Skeletal muscle cell (primary cell): Measurements from ENCODE around the gene MAP2K6.
"Not testable (repeated sequence)": the region's sequence is repeated elsewhere in the genome, so short reads cannot be mapped to it uniquely, and the experiment has no call there.

ENCODE experiments used
- DNase-seq: peaks from one replicate; pipeline ENCODE4 v3.0.0-alpha.2; 2010; ENCODE audit warnings: low read depth
- H3K4me3 ChIP-seq: 2 replicates; pipeline ENCODE4 v1.5.1; 2011; ENCODE audit warnings: low read depth, mild to moderate bottlenecking, control low read depth, low read length, moderate library complexity

The MAP2K6 gene

GRCh38 chr17:69479756-69480155 is 65.3 kb downstream of the MAP2K6 start:
- DNase-seq, H3K4me3 ChIP-seq: not testable (repeated sequence)

DNA sequence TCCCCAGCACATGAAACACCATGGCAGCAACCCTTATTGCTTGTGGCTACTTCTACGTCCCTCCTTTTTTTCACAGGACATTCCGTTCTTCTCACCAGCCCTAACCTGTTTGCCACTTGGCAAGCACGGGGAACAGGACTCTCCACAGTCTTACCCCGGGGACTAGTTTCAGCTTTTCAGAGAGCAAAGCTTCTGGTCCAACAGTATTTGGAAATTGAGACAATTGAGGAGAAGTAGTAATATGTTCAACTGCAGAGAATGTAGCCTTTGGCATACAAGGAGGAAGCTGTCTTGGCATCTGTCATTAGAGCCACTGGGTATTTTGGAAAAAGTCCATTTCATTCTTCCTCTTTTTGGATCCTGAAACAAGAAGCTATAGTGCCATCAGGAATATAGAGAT is 65.7 kb downstream of the MAP2K6 start:
- DNase-seq = peak; percentile 43
- H3K4me3 ChIP-seq = no peak overlapping the region

DNA sequence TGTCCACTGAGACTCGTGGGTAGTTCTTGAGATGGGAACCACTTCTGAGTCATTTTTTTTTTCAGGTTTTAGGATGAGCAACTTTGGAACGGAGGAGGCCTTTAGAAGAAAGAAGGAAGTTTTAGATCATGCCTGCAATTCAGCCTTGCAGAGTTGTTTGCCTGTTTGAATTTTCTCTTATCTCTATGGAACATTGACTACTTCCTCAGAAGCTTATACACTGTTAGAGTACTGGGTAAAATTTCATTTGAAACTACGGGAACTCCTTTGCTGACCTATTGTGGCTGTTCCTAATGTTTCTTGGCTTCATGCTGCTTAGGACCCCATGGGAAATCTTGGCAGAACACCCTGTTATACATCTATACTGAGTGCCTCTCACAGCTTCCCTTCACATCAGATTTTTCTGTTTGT is 70.8 kb downstream of the MAP2K6 start:
- peak; percentile 54 for DNase-seq
- H3K4me3 ChIP-seq = peak overlapping the region; percentile 14

- no peak overlapping the region for H3K4me3 ChIP-seq
Observed at GRCh38 chr17:69485901-69486643, 71.6 kb downstream of the MAP2K6 start.

GRCh38 chr17:69486779-69487637 is 72.5 kb downstream of the MAP2K6 start:
- H3K4me3 ChIP-seq = no peak overlapping the region
- no peak for DNase-seq

More at GRCh38 chr17:69485901-69486643, 71.6 kb downstream of the MAP2K6 start:
- DNase-seq = no peak

DNA sequence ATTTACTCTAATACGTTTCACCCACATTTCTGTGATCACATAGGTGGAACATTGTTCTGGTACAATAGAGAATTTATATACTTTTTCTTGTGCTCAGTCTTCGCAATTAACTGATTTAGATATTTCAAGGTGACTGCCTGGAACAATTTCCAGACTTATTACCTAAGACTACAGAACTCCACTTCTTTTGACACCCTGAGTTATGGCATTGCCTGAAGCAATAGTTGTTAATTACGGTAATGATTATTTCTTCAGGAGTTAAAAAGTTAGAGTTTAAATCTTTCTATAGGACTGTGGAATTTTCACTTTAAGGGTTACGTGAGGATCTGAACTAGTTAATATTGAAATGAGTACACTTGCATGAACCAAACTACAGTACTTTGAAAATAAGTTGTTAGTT is 74.8 kb downstream of the MAP2K6 start:
- H3K4me3 ChIP-seq = no peak overlapping the region
- no peak for DNase-seq

- no peak overlapping the region for H3K4me3 ChIP-seq
- peak; percentile 52 for DNase-seq
Observed at GRCh38 chr17:69492410-69493071, 78.0 kb downstream of the MAP2K6 start.

DNA sequence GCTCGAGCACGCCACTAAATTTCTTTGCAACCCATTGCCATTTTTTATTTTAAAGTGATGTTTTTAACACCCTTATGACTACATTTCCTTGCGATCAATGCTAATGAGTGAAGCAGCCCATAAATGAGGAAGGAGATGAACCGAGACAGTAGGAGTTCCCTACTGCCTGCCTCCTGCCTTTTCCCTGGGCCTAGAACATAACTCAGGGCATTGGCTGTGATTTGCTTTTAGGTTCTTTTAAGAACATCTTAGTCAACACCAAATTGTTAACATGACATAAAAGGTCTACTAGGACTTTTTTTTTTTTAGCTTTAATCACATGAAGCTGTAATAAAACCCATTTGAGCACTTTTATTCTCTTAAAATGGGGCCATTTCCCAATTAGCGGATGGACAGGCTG is 81.3 kb downstream of the MAP2K6 start:
- DNase-seq = no peak
- H3K4me3 ChIP-seq = no peak overlapping the region

DNA sequence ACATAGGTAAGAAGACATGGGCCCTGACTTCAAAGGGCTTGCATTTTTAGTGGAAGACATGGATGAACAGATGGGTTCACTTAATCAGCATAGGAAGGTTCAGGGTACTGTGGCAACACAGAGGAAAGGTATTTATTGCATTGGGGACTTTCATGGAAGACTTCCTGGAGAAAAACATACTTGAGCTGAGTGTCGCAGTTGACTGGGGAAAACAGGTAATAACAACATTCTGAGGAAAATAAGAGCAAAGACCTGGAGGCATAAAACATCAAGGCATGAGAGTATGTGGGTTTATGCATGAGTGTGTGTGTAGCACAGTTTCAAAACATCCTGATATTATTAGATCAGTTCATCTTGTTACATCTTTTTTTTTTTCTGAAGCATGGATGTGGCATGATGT is 82.7 kb downstream of the MAP2K6 start:
- DNase-seq = no peak

GRCh38 chr17:69499318-69499717 is 84.8 kb downstream of the MAP2K6 start:
- DNase-seq = no peak
- H3K4me3 ChIP-seq = no peak overlapping the region

More for the DNA sequence above, 82.7 kb downstream of the MAP2K6 start:
- no peak overlapping the region for H3K4me3 ChIP-seq

GRCh38 chr17:69500911-69501429 is 86.5 kb downstream of the MAP2K6 start:
- no peak for DNase-seq
- no peak overlapping the region for H3K4me3 ChIP-seq

GRCh38 chr17:69501591-69502468 is 87.3 kb downstream of the MAP2K6 start:
- no peak for DNase-seq
- H3K4me3 ChIP-seq = peak overlapping the region; percentile 27

- no peak for DNase-seq
- H3K4me3 ChIP-seq = no peak overlapping the region
Observed at GRCh38 chr17:69503711-69504110, 89.2 kb downstream of the MAP2K6 start.

GRCh38 chr17:69505740-69506139 is 91.2 kb downstream of the MAP2K6 start:
- H3K4me3 ChIP-seq = no peak overlapping the region
- DNase-seq = no peak

DNA sequence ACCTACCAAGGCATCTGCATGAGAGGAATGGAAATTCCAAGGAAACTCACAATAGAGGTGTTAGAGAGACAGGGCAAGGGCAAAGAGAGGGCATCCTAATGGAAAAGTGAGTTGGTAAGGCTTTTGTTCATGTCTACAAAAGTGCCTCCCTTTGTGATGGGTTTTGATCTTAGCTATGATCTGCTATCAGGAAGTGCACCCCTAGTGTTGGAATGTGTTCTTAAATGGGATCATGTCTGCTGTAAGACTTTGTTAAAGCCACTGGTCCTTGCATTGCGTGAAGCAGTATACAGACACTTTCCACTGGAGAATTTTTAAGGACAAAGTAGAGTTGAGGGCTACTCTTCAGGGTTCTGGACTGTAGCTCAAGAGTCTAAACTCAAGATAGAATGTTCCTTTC is 92.0 kb downstream of the MAP2K6 start:
- DNase-seq = no peak
- H3K4me3 ChIP-seq = no peak overlapping the region

DNA sequence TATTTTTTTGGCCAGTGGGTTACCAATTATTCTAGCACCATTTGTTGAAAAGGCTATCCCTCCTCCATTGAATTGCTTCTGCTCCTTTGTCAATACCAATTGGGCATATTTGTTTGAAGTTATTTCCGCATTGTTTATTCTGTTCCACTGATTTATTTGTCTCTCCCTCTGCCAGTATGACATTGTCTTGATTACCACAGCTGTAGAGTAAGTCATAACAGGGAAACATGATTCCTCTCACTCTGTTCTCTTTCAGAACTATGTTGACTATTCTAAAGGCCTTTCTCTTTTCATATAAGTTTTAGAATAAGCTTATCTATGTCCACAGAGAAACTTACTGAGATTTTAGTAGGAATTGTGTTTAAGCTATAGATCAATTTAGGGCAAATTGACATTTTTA is 94.3 kb downstream of the MAP2K6 start:
- DNase-seq = no peak
- no peak overlapping the region for H3K4me3 ChIP-seq

DNA sequence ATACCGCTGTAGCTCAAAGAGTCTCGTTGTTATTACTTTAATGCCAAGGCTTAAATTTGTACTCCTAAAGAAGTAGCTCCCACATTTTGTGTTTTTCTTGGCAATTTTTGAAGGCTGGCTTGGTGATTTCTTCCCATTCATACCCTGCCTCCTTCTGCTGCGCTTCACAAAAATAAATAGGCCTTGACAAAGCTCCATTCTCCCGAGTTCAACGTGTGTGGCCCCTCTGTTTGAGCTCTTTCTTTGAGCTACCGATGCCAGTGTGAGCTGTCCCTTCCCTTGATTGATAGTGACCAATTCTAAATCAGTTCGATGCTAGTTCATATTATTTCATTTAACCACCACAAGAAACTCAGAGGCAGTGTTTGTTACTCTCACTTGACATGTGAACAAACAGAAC is 96.8 kb downstream of the MAP2K6 start:
- no peak overlapping the region for H3K4me3 ChIP-seq
- DNase-seq = no peak

GRCh38 chr17:69512946-69513345 is 98.4 kb downstream of the MAP2K6 start:
- no peak overlapping the region for H3K4me3 ChIP-seq
- no peak for DNase-seq

- no peak overlapping the region for H3K4me3 ChIP-seq
- DNase-seq = no peak
Observed at GRCh38 chr17:69516225-69516624, 101.7 kb downstream of the MAP2K6 start.
